ENCODE results near the gene ZNF45. TPM values are rescaled to one million over a fixed set of nuclear protein-coding genes. Genes with fewer than 3 reads are reported as not detected.

ZNF45 gene
- total RNA-seq, 2 experiments from 2014 or later: 7.9 to 8.8 TPM

DNA sequence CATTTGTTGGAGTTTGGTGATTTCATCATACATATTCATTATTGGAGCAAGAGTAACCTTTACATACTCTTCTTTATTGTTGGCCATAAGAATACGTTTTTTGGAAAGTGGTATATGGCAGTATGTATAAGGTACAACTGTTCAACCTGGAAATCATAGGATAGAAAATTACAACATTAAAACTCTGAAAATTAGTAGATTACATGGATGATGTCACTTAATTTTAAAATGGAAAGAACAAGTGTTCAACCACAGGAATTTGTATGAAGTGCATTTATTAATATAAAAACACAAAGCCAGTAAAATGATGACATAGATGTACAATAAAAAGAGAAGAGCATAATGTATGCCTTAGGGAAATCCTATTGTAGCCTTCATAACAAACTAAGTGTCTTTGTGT lies 41.6 kb upstream of the ZNF45 start:
- Mint-ChIP-seq H3K9me3 (peaks cover 33% of the 10 kb centered on the region), H3K27ac (no peak overlapping the region), H3K36me3 (ENCODE audit: low read depth) (peaks cover 3% of the 10 kb centered on the region), H3K4me3 (no peak overlapping the region), H3K4me1 (ENCODE audit: low read depth) (no peaks in the 10 kb centered on the region), H3K27me3 (no peaks in the 10 kb centered on the region)
- CTCF ChIA-PET: no interaction called here
- no peak for TF ChIP-seq CTCF (IDR thresholded peaks at IDR 0.05)
- DNase-seq: no peak
- POLR2A ChIA-PET: no interaction called here
- intact Hi-C loops (cut with micrococcal nuclease): no loop called here
- no peak for ATAC-seq

DNA sequence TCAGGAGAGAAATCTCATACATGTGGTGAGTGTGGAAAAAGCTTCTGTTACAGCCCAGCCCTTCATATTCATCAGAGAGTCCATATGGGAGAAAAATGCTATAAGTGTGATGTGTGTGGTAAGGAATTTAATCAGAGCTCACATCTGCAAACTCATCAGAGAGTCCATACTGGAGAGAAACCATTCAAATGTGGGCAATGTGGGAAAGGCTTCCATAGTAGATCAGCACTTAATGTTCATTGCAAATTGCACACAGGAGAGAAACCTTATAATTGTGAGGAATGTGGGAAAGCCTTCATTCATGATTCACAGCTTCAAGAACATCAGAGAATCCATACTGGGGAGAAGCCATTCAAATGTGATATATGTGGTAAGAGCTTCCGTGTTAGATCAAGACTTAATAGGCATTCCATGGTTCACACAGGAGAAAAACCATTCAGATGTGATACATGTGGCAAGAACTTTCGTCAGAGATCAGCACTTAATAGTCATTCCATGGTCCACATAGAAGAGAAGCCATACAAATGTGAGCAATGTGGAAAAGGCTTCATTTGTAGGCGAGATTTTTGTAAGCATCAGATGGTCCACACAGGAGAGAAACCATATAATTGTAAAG lies 31.1 kb upstream of the ZNF45 start:
- no peak overlapping the region for H3K27ac Mint-ChIP-seq
- no peaks in the 10 kb centered on the region for H3K4me1 Mint-ChIP-seq (ENCODE audit: low read depth)
- H3K4me3 Mint-ChIP-seq: no peak overlapping the region
- H3K9me3 Mint-ChIP-seq: peaks cover 61% of the 10 kb centered on the region
- H3K36me3 Mint-ChIP-seq (ENCODE audit: low read depth): peaks cover 65% of the 10 kb centered on the region
- no peak for TF ChIP-seq CTCF (IDR thresholded peaks at IDR 0.05)
- no peaks in the 10 kb centered on the region for H3K27me3 Mint-ChIP-seq
- intact Hi-C loops (cut with micrococcal nuclease): no loop called here
- ATAC-seq (no peak), DNase-seq (no peak)
- ChIA-PET POLR2A (no interaction called here), CTCF (no interaction called here)

DNA sequence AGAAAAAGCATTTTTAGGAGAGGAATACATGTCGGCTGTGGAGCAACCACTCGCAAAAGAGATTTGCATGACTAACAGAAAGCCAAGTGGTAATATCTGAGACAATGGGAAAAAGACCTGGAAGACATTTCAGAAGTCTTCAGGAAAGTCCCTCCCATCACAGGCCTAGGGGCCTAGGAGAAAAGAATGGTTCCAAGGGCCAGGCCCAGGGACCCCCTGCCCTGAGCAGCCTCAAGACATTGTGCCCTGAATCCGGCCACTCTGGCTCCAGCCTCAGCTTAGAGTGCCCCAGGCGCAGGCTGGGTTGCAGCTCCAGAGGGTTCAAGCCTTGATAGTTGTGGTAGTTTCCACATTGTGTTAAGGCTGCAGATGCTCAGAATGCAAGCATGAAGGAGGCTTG lies 25.3 kb upstream of the ZNF45 start:
- no peak for DNase-seq
- Mint-ChIP-seq H3K9me3 (peaks cover 30% of the 10 kb centered on the region), H3K36me3 (ENCODE audit: low read depth) (peaks cover 36% of the 10 kb centered on the region), H3K27ac (no peak overlapping the region), H3K4me3 (no peak overlapping the region), H3K27me3 (no peaks in the 10 kb centered on the region), H3K4me1 (ENCODE audit: low read depth) (no peaks in the 10 kb centered on the region)
- intact Hi-C loops (cut with micrococcal nuclease): no loop called here
- no peak for TF ChIP-seq CTCF (IDR thresholded peaks at IDR 0.05)
- POLR2A ChIA-PET: no interaction called here
- ATAC-seq: no peak
- CTCF ChIA-PET: no interaction called here

GRCh38 chr19:43957891-43958290 lies 22.8 kb upstream of the ZNF45 start:
- Mint-ChIP-seq H3K4me1 (ENCODE audit: low read depth) (no peaks in the 10 kb centered on the region), H3K36me3 (ENCODE audit: low read depth) (peaks cover 15% of the 10 kb centered on the region), H3K27me3 (no peaks in the 10 kb centered on the region), H3K9me3 (peaks cover 18% of the 10 kb centered on the region), H3K27ac (no peak overlapping the region), H3K4me3 (no peak overlapping the region)
- CTCF ChIA-PET: no interaction called here
- no peak for ATAC-seq
- TF ChIP-seq CTCF (IDR thresholded peaks at IDR 0.05): no peak
- POLR2A ChIA-PET: interaction anchor here (0.6 kb wide), 1 partner anchor 241 kb away, joined by 3 read pairs; no protein-coding TSS in a partner anchor
- intact Hi-C loops (cut with micrococcal nuclease): no loop called here
- DNase-seq: no peak

DNA sequence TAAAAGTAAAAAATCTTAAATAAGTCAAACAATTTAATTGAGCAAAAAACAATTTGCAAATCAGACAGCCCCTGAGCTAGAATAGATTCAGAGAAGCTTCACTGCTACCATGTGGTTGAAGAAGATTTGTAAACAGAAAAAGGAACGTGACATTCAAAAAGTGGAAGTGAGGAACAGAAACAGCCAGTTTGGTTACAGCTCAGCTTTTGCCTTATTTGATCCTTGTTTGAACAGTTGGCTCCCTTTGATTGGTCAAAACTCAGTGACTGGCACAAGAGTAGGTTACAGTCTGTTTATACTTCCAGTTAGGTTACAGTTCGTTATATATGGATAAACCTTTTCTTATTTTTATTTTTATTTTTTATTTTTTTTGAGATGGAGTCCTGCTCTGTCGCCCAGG lies 21.7 kb upstream of the ZNF45 start:
- Mint-ChIP-seq H3K27ac (no peak overlapping the region), H3K9me3 (peaks cover 15% of the 10 kb centered on the region), H3K4me1 (ENCODE audit: low read depth) (peaks cover 1% of the 10 kb centered on the region), H3K4me3 (no peak overlapping the region), H3K27me3 (no peaks in the 10 kb centered on the region), H3K36me3 (ENCODE audit: low read depth) (peaks cover 13% of the 10 kb centered on the region)
- DNase-seq: no peak
- ATAC-seq: no peak
- POLR2A ChIA-PET: no interaction called here
- no peak for TF ChIP-seq CTCF (IDR thresholded peaks at IDR 0.05)
- CTCF ChIA-PET: no interaction called here
- intact Hi-C loops (cut with micrococcal nuclease): no loop called here
